Measurements from ENCODE around the gene PMF1. TPM values are rescaled to one million over a fixed set of nuclear protein-coding genes. Genes with fewer than 3 reads are reported as not detected.

The PMF1 gene
- total and polyA plus RNA-seq, 2 of the 13 experiments (the other 11 are each of a cell fraction or from before 2014, with no cell fraction given) = 72.5 to 89.0 TPM

GRCh38 chr1:156282479-156283222, 69.8 kb downstream of the PMF1 start, which contains the start of gene SMG5 (continued):
- TF ChIP-seq NAIF1 (CRISPR knock-in tag; IDR thresholded peaks at IDR 0.05; ENCODE audit: borderline replicate concordance) (peak; percentile 68; the same call in 1 of the 2 replicates), SMAD1 (CRISPR knock-in tag; IDR thresholded peaks at IDR 0.05; ENCODE audit: borderline replicate concordance, low read depth) (no peak), ZNF563 (CRISPR knock-in tag; IDR thresholded peaks at IDR 0.05) (peak; percentile 85), RAD21 (CRISPR knock-in tag; IDR thresholded peaks at IDR 0.05) (0 out of 2 replicates have a peak, but pooled peaks have one; percentile 10), TBX2 (CRISPR knock-in tag; IDR thresholded peaks at IDR 0.05; ENCODE audit: borderline replicate concordance) (peak; percentile 84), PITX1 (CRISPR knock-in tag; IDR thresholded peaks at IDR 0.05) (peak; percentile 88), KLF16 (CRISPR knock-in tag; IDR thresholded peaks at IDR 0.05) (peak in 1 of 2 experiments; percentile 94; a peak in 2 of 4 replicates), NR3C1 (CRISPR knock-in tag; IDR thresholded peaks at IDR 0.05) (no peak), SALL2 (CRISPR knock-in tag; IDR thresholded peaks at IDR 0.05) (peak; percentile 88), PATZ1 (CRISPR knock-in tag; IDR thresholded peaks at IDR 0.05) (peak; percentile 21; the same call in 1 of the 2 replicates), FOXK1 (CRISPR knock-in tag; IDR thresholded peaks at IDR 0.05; ENCODE audit: borderline replicate concordance, low read depth) (peak; percentile 91), ZBTB3 (CRISPR knock-in tag; IDR thresholded peaks at IDR 0.05; ENCODE audit: borderline replicate concordance, low read depth) (no peak), ZSCAN21 (CRISPR knock-in tag; IDR thresholded peaks at IDR 0.05; ENCODE audit: borderline replicate concordance) (peak; percentile 83), ZNF121 (CRISPR knock-in tag; IDR thresholded peaks at IDR 0.05) (no peak), HMG20A (CRISPR knock-in tag; IDR thresholded peaks at IDR 0.05; ENCODE audit: borderline replicate concordance) (no peak), HNRNPK (IDR thresholded peaks at IDR 0.05; ENCODE audit: low read depth, low read length, poor library complexity, severe bottlenecking) (peak; percentile 68), THAP11 (CRISPR knock-in tag; IDR thresholded peaks at IDR 0.05) (peak; percentile 95), MYC (CRISPR knock-in tag; IDR thresholded peaks at IDR 0.05; ENCODE audit: borderline replicate concordance) (peak; percentile 83)
- TF ChIP-seq, protein P1, sequence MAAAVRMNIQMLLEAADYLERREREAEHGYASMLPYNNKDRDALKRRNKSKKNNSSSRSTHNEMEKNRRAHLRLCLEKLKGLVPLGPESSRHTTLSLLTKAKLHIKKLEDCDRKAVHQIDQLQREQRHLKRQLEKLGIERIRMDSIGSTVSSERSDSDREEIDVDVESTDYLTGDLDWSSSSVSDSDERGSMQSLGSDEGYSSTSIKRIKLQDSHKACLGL (CRISPR knock-in tag; IDR thresholded peaks at IDR 0.05) = peak; percentile 64
- TF ChIP-seq, protein P2, sequence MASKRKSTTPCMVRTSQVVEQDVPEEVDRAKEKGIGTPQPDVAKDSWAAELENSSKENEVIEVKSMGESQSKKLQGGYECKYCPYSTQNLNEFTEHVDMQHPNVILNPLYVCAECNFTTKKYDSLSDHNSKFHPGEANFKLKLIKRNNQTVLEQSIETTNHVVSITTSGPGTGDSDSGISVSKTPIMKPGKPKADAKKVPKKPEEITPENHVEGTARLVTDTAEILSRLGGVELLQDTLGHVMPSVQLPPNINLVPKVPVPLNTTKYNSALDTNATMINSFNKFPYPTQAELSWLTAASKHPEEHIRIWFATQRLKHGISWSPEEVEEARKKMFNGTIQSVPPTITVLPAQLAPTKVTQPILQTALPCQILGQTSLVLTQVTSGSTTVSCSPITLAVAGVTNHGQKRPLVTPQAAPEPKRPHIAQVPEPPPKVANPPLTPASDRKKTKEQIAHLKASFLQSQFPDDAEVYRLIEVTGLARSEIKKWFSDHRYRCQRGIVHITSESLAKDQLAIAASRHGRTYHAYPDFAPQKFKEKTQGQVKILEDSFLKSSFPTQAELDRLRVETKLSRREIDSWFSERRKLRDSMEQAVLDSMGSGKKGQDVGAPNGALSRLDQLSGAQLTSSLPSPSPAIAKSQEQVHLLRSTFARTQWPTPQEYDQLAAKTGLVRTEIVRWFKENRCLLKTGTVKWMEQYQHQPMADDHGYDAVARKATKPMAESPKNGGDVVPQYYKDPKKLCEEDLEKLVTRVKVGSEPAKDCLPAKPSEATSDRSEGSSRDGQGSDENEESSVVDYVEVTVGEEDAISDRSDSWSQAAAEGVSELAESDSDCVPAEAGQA (IDR thresholded peaks at IDR 0.05; ENCODE audit: low read depth) = peak; percentile 97
- TF ChIP-seq, protein P2 (CRISPR knock-in tag; IDR thresholded peaks at IDR 0.05; ENCODE audit: borderline replicate concordance) = peak; percentile 14; the same call in 1 of the 2 replicates

Measured in HepG2 (cell line).